Stimulated activated CD4-positive, alpha-beta T cell treated with anti-CD3 and anti-CD28 coated beads, Interleukin-1b, Interleukin-23, amount 100 ng/mL, for 4 hours (primary cell): ENCODE results near the gene CYB5A.

Experiments used
- DNase-seq, 2 donors: peaks; one replicate each; pipeline ENCODE4 v3.0.0-alpha.2; 2020; ENCODE audit warnings: low read depth in 2 of 2

The CYB5A gene

GRCh38 chr18:74215863-74216262, 75.9 kb downstream of the CYB5A start:
- DNase-seq = no peak

- DNase-seq = no peak
These were observed 78.3 kb downstream of the CYB5A start for GRCh38 chr18:74213429-74213828.

GRCh38 chr18:74204526-74205152, 87.1 kb downstream of the CYB5A start:
- DNase-seq = no peak

GRCh38 chr18:74203811-74204210, 88.0 kb downstream of the CYB5A start:
- DNase-seq = no peak
